ENCODE results near the gene BHMT. TPM values are rescaled to one million over a fixed set of nuclear protein-coding genes. Genes with fewer than 3 reads are reported as not detected.
A peak's percentile ranks its signal among the peaks of the same experiment; 100 is the strongest.

Gene BHMT
- total and polyA plus RNA-seq, 12 donors: 0.03 to 0.15 TPM; not detected in 10

- 29 to 38% methylated on average over 9 of the region's 9 CpGs for WGBS, 2 donors
- peak in 1 of 2 donors; percentile 6 for DNase-seq
Measured at GRCh38 chr5:79070350-79070667, 41.3 kb upstream of the BHMT start.

GRCh38 chr5:79074641-79075040 is 37.0 kb upstream of the BHMT start:
- peaks cover 0 to 1% (median 0%) of the 10 kb centered on the region in 9 donors for H3K36me3 ChIP-seq
- H3K4me3 ChIP-seq: no peak overlapping the region
- H3K9me3 ChIP-seq: peaks cover 0 to 18% (median 0%) of the 10 kb centered on the region in 11 donors
- no peak for TF ChIP-seq CTCF (IDR thresholded peaks at IDR 0.05)
- peaks cover 0 to 11% (median 8%) of the 10 kb centered on the region in 7 donors for H3K27me3 ChIP-seq
- DNase-seq (no peak), ATAC-seq (peak in 1 of 8 donors; percentile 25)
- peaks cover 0 to 16% (median 9%) of the 10 kb centered on the region in 9 donors for H3K4me1 ChIP-seq
- intact Hi-C loops (cut with DNase I): no loop called here
- H3K27ac ChIP-seq: no peak overlapping the region
- WGBS, 2 donors: 70 to 74% methylated on average over 6 of the region's 6 CpGs

More at GRCh38 chr5:79070350-79070667, 41.3 kb upstream of the BHMT start:
- Histone ChIP-seq H3K27ac (peak overlapping the region in 7 of 10 donors; percentile 11 to 58 (median 19)), H3K4me1 (peaks cover 0 to 11% (median 0%) of the 10 kb centered on the region in 9 donors), H3K9me3 (peaks cover 0 to 18% (median 0%) of the 10 kb centered on the region in 11 donors), H3K27me3 (peaks cover 0 to 25% (median 13%) of the 10 kb centered on the region in 7 donors), H3K36me3 (no peaks in the 10 kb centered on the region), H3K4me3 (peak overlapping the region in 9 of 10 donors; percentile 25 to 56 (median 48))
- intact Hi-C loops (cut with DNase I): no loop called here
- no peak for TF ChIP-seq CTCF (IDR thresholded peaks at IDR 0.05)
- ATAC-seq: peak in 6 of 8 donors; percentile 22 to 63 (median 44)

- ATAC-seq (peak in 7 of 8 donors; percentile 9 to 88 (median 76)), DNase-seq (peak; percentile 11 to 20)
- Histone ChIP-seq H3K4me3 (no peak overlapping the region), H3K36me3 (peaks cover 0 to 10% (median 0%) of the 10 kb centered on the region in 9 donors), H3K27me3 (no peaks in the 10 kb centered on the region), H3K27ac (peak overlapping the region in 4 of 10 donors; percentile 8 to 41 (median 19)), H3K9me3 (peaks cover 0 to 18% (median 0%) of the 10 kb centered on the region in 11 donors), H3K4me1 (peaks cover 0 to 14% (median 5%) of the 10 kb centered on the region in 9 donors)
- 67 to 84% methylated on average over 11 of the region's 11 CpGs for WGBS, 2 donors
- TF ChIP-seq CTCF (IDR thresholded peaks at IDR 0.05): no peak
- intact Hi-C loops (cut with DNase I): no loop called here
Measured at GRCh38 chr5:79075646-79076426, 35.8 kb upstream of the BHMT start.

- DNase-seq: no peak
- 55 to 68% methylated on average over 4 of the region's 4 CpGs for WGBS, 2 donors
- H3K9me3 ChIP-seq: peaks cover 0 to 18% (median 0%) of the 10 kb centered on the region in 11 donors
- H3K27ac ChIP-seq: peak overlapping the region in 1 of 10 donors; percentile 41
- peaks cover 0 to 14% (median 5%) of the 10 kb centered on the region in 9 donors for H3K4me1 ChIP-seq
- peaks cover 0 to 10% (median 0%) of the 10 kb centered on the region in 9 donors for H3K36me3 ChIP-seq
- no peak for TF ChIP-seq CTCF (IDR thresholded peaks at IDR 0.05)
- H3K27me3 ChIP-seq: no peaks in the 10 kb centered on the region
- intact Hi-C loops (cut with DNase I): no loop called here
- ATAC-seq: peak in 2 of 8 donors; percentile 45 to 48
- H3K4me3 ChIP-seq: no peak overlapping the region
Measured at GRCh38 chr5:79076819-79077218, 34.8 kb upstream of the BHMT start.
